Measurements from ENCODE around the gene GNPDA1.

DNA sequence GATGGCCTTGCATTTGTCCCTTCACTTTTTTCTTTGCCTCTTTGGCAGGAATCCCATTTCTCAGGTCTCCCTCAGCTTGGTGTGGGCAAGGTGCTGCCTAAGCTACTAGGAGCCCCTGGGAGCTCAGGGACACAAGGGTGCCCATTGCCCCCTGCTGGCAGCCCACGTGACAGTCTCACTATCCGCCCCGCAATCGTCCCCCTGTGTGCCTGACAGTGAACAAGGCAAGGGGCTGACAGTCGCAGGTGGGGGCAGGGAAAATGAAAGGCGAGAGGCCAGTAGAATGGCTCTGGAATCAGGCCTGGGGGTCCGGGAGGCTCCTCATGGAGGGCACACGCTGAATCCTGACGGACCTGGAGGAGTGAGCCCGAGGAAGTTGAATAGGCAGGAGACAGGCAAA is 52.8 kb downstream of the GNPDA1 start:
- TF ChIP-seq, protein P1, sequence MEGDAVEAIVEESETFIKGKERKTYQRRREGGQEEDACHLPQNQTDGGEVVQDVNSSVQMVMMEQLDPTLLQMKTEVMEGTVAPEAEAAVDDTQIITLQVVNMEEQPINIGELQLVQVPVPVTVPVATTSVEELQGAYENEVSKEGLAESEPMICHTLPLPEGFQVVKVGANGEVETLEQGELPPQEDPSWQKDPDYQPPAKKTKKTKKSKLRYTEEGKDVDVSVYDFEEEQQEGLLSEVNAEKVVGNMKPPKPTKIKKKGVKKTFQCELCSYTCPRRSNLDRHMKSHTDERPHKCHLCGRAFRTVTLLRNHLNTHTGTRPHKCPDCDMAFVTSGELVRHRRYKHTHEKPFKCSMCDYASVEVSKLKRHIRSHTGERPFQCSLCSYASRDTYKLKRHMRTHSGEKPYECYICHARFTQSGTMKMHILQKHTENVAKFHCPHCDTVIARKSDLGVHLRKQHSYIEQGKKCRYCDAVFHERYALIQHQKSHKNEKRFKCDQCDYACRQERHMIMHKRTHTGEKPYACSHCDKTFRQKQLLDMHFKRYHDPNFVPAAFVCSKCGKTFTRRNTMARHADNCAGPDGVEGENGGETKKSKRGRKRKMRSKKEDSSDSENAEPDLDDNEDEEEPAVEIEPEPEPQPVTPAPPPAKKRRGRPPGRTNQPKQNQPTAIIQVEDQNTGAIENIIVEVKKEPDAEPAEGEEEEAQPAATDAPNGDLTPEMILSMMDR (IDR thresholded peaks at IDR 0.05; ENCODE audit: insufficient read depth, low read length, poor library complexity, severe bottlenecking), result no peak
- TF ChIP-seq EZH2phosphoT487 (conservative IDR thresholded peaks at IDR 0.05; ENCODE audit: low read length), result no peak
